ENCODE results near the gene DNAI2.

- TF ChIP-seq CTCF (IDR thresholded peaks at IDR 0.05): no peak
- TF ChIP-seq POLR2A (IDR thresholded peaks at IDR 0.05): no peak
Measured at GRCh38 chr17:74362810-74363498, 88.9 kb downstream of the DNAI2 start.
